H9 (cell line): ENCODE results near the gene TPP1. TPM values are rescaled to one million over a fixed set of nuclear protein-coding genes. Genes with fewer than 3 reads are reported as not detected.

Experiments used
- DNase-seq: peaks from one replicate; pipeline ENCODE4 v3.0.0-alpha.2; 2017
- H2AFZ ChIP-seq: one replicate; pipeline ENCODE4 v1.6.1; 2013; ENCODE audit warnings: mild to moderate bottlenecking, low read length, control low read depth, moderate library complexity
- H2AK5ac ChIP-seq: 2 replicates; pipeline ENCODE4 v1.6.1; 2013; ENCODE audit warnings: low read length, control low read depth, mixed read lengths; ENCODE audit not compliant: insufficient read length
- H2BK120ac ChIP-seq: one replicate; pipeline ENCODE4 v1.6.1; 2013; ENCODE audit warnings: low read depth, mild to moderate bottlenecking, low read length, control low read depth, inconsistent platforms; ENCODE audit not compliant: poor library complexity, severe bottlenecking
- H2BK12ac ChIP-seq: 2 replicates; pipeline ENCODE4 v1.6.1; 2013; ENCODE audit warnings: low read length, control low read depth, mixed read lengths, low read depth; ENCODE audit not compliant: insufficient read length
- H2BK15ac ChIP-seq: 2 replicates; pipeline ENCODE4 v1.6.1; 2013; ENCODE audit warnings: low read depth, low read length, control low read depth
- H2BK20ac ChIP-seq: one replicate; pipeline ENCODE4 v1.6.1; 2013; ENCODE audit warnings: low read depth, mild to moderate bottlenecking, low read length, control low read depth, inconsistent platforms; ENCODE audit not compliant: poor library complexity, severe bottlenecking
- H2BK5ac ChIP-seq: 2 replicates; pipeline ENCODE4 v1.6.1; 2013; ENCODE audit warnings: low read length, control low read depth, mixed read lengths; ENCODE audit not compliant: insufficient read length
- H3K14ac ChIP-seq: 2 replicates; pipeline ENCODE4 v1.6.1; 2013; ENCODE audit warnings: low read length, control low read depth; ENCODE audit not compliant: insufficient read depth
- H3K18ac ChIP-seq: 2 replicates; pipeline ENCODE4 v1.6.1; 2013; ENCODE audit warnings: low read depth, mild to moderate bottlenecking, mixed read lengths, low read length, control low read depth; ENCODE audit not compliant: insufficient read length
- H3K23ac ChIP-seq: 2 replicates; pipeline ENCODE4 v1.6.1; 2013; ENCODE audit warnings: low read length, control low read depth, mixed read lengths, low read depth; ENCODE audit not compliant: insufficient read length
- H3K23me2 ChIP-seq: 2 replicates; pipeline ENCODE4 v1.6.1; 2013; ENCODE audit warnings: low read depth, mild to moderate bottlenecking, mixed read lengths, low read length, control low read depth; ENCODE audit not compliant: insufficient read length, poor library complexity, severe bottlenecking
- H3K27ac ChIP-seq: 2 replicates; pipeline ENCODE4 v1.5.1; 2013; ENCODE audit warnings: low read length, control low read depth, mixed read lengths, low read depth; ENCODE audit not compliant: insufficient read length
- H3K27me3 ChIP-seq: 2 replicates; pipeline ENCODE4 v1.6.1; 2013; ENCODE audit warnings: low read length, control low read depth, inconsistent platforms; ENCODE audit not compliant: insufficient read depth
- H3K4ac ChIP-seq: 2 replicates; pipeline ENCODE4 v1.6.1; 2013; ENCODE audit warnings: low read depth, mild to moderate bottlenecking, control low read depth, inconsistent platforms, low read length, moderate library complexity
- H3K4me1 ChIP-seq: 2 replicates; pipeline ENCODE4 v1.6.1; 2013; ENCODE audit warnings: low read length, control low read depth, inconsistent platforms; ENCODE audit not compliant: insufficient read depth
- H3K4me2 ChIP-seq: 2 replicates; pipeline ENCODE4 v1.6.1; 2013; ENCODE audit warnings: low read length, control low read depth, mixed read lengths; ENCODE audit not compliant: insufficient read length, insufficient read depth
- H3K56ac ChIP-seq: 2 replicates; pipeline ENCODE4 v1.6.1; 2013; ENCODE audit warnings: low read depth, mild to moderate bottlenecking, mixed read lengths, low read length, control low read depth; ENCODE audit not compliant: insufficient read length
- H3K79me1 ChIP-seq: 2 replicates; pipeline ENCODE4 v1.6.1; 2013; ENCODE audit warnings: low read depth, mild to moderate bottlenecking, moderate library complexity, low read length, control low read depth, inconsistent platforms; ENCODE audit not compliant: insufficient read depth, poor library complexity, severe bottlenecking
- H3K79me2 ChIP-seq: 2 replicates; pipeline ENCODE4 v1.6.1; 2013; ENCODE audit warnings: low read length, control low read depth, inconsistent platforms; ENCODE audit not compliant: insufficient read depth
- H3K9ac ChIP-seq: 2 replicates; pipeline ENCODE4 v1.6.1; 2013; ENCODE audit warnings: low read length, control low read depth, mixed read lengths; ENCODE audit not compliant: insufficient read length; ENCODE audit errors: extremely low read depth
- H3K9me3 ChIP-seq: one replicate; pipeline ENCODE4 v1.6.1; 2013; ENCODE audit warnings: low read depth, low read length, inconsistent platforms; ENCODE audit not compliant: control insufficient read depth
- H3T11ph ChIP-seq: one replicate; pipeline ENCODE4 v1.6.1; 2013; ENCODE audit warnings: mild to moderate bottlenecking, low read length, control low read depth, inconsistent platforms
- H4K20me1 ChIP-seq: one replicate; pipeline ENCODE4 v1.6.1; 2013; ENCODE audit not compliant: control insufficient read depth, insufficient read length, insufficient read depth
- H4K5ac ChIP-seq: 2 replicates; pipeline ENCODE4 v1.6.1; 2013; ENCODE audit warnings: low read depth, mild to moderate bottlenecking, mixed read lengths, low read length, control low read depth; ENCODE audit not compliant: insufficient read length
- H4K8ac ChIP-seq: replicated peaks from 2 replicates; pipeline ENCODE4 v1.6.1; 2013; ENCODE audit warnings: low read length, control low read depth, mixed read lengths, low read depth; ENCODE audit not compliant: insufficient read length
- H4K91ac ChIP-seq: 2 replicates; pipeline ENCODE4 v1.6.1; 2013; ENCODE audit warnings: low read depth, mild to moderate bottlenecking, moderate library complexity, mixed read lengths, low read length, control low read depth; ENCODE audit not compliant: insufficient read length
- H3K27ac Mint-ChIP-seq, 3 experiments: 2 replicates in 2 of 3; 3 replicates in 1 of 3; pipeline ENCODE4 v1.8.0; 2020 to 2021; ENCODE audit warnings: mixed read lengths in 3 of 3, mild to moderate bottlenecking in 1 of 3, moderate library complexity in 1 of 3
- H3K27me3 Mint-ChIP-seq: 2 replicates; pipeline ENCODE4 v1.8.0; 2021; ENCODE audit warnings: low read depth, mild to moderate bottlenecking, moderate library complexity, mixed read lengths
- H3K36me3 Mint-ChIP-seq, 3 experiments: 2 replicates in 2 of 3; 3 replicates in 1 of 3; pipeline ENCODE4 v1.8.0; 2020 to 2021; ENCODE audit warnings: low read depth in 3 of 3, mixed read lengths in 3 of 3; ENCODE audit not compliant: insufficient read depth in 1 of 3
- H3K4me1 Mint-ChIP-seq, 2 experiments: 2 replicates each; pipeline ENCODE4 v1.8.0; 2020; ENCODE audit warnings: mixed read lengths in 2 of 2
- H3K4me3 Mint-ChIP-seq, 2 experiments: 2 replicates in 1 of 2; 3 replicates in 1 of 2; pipeline ENCODE4 v1.8.0; 2020 to 2021; ENCODE audit warnings: mild to moderate bottlenecking in 2 of 2, mixed read lengths in 2 of 2, moderate library complexity in 1 of 2
- H3K9me3 Mint-ChIP-seq, 2 experiments: 2 replicates in 1 of 2; 3 replicates in 1 of 2; pipeline ENCODE4 v1.8.0; 2020; ENCODE audit warnings: mild to moderate bottlenecking in 2 of 2, mixed read lengths in 2 of 2, moderate library complexity in 1 of 2
- CTCF ChIP-seq: fragments of 200-600 bp; sonication (generic); conservative IDR thresholded peaks from 3 replicates; pipeline ENCODE4 v1.8.0; 2021; ENCODE audit warnings: antibody characterized with exemption, mild to moderate bottlenecking
- WGBS: extraction: QIAGEN DNeasy Blood & Tissue Kit; methylation state at CpG from one replicate; pipeline ENCODE4 v1.1.7; 2013; ENCODE audit warnings: missing lambda C conversion rate, low lambda C conversion rate, mixed read lengths; ENCODE audit not compliant: insufficient read length; ENCODE audit errors: extremely low coverage; 5-methylcytosine and 5-hydroxymethylcytosine counted together
- total RNA-seq: library from RNA; stranded (reverse); gene quantifications from 2 replicates; pipeline ENCODE4 v1.2.1, GENCODE V29; 2021

TPP1 gene
- total RNA-seq, 1 experiment from 2014 or later = 37.2 TPM

GRCh38 chr11:6633422-6634408, 14.5 kb upstream of the TPP1 start:
- Mint-ChIP-seq H3K27me3 (peaks cover 42% of the 10 kb centered on the region), H3K4me3 (no peak overlapping the region), H3K36me3 (peaks cover 2 to 13% (median 8%) of the 10 kb centered on the region in 3 experiments; a peak in 6 of 7 replicates), H3K9me3 (no peaks in the 10 kb centered on the region), H3K27ac (peak overlapping the region in 1 of 3 experiments; percentile 23; a peak in 1 of 7 replicates), H3K4me1 (peaks cover 3% of the 10 kb centered on the region in 2 experiments; a peak in 2 of 4 replicates)
- Histone ChIP-seq H3K14ac (no peak overlapping the region), H4K20me1 (no peaks in the 10 kb centered on the region), H3K4me2 (no peak overlapping the region), H2BK12ac (no peak overlapping the region), H3K9ac (no peak overlapping the region), H2BK20ac (no peak overlapping the region), H3K56ac (no peak overlapping the region), H3T11ph (no peak overlapping the region), H3K23me2 (peaks cover 9% of the 10 kb centered on the region), H3K27ac (no peak overlapping the region), H2BK15ac (no peak overlapping the region), H3K9me3 (no peaks in the 10 kb centered on the region), H3K79me2 (no peaks in the 10 kb centered on the region), H3K18ac (no peak overlapping the region), H3K27me3 (peaks cover 18% of the 10 kb centered on the region; the same call in 1 of the 2 replicates), H3K4ac (no peak overlapping the region), H4K8ac (no peak overlapping the region), H3K23ac (no peak overlapping the region), H4K91ac (no peak overlapping the region), H2AFZ (no peak overlapping the region), H2BK120ac (no peak overlapping the region), H2AK5ac (no peak overlapping the region), H2BK5ac (no peak overlapping the region), H4K5ac (no peak overlapping the region), H3K4me1 (no peaks in the 10 kb centered on the region), H3K79me1 (no peaks in the 10 kb centered on the region)
- no peak for DNase-seq
- WGBS = no CpG with 5 or more reads among the region's 16 CpGs
- no peak for TF ChIP-seq CTCF
